Measurements from ENCODE around the gene GOLGA7B.
"Not testable (repeated sequence)": the region's sequence is repeated elsewhere in the genome, so short reads cannot be mapped to it uniquely, and the experiment has no call there.

The GOLGA7B gene

DNA sequence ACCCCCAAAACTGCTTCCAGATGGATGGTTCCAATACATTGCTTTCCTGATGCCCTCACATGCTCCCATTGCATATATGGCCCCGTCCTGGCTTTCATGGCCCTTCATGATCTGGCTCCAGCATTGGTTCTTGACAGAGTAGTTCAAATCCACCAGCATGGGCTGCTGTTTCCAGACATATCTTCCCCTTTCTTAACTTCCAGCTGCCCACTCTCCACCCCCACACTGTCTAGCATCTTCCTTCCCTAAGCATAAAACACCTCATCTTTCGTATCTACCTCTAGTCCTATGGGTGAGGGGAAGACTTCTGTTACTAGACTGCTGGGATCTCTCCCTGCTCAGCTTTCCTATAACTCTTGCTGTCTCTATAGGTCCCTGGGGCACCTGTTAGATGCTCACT lies 13.2 kb upstream of the GOLGA7B start:
- no peak for DNase-seq

- no peak for DNase-seq
These were observed 11.6 kb upstream of the GOLGA7B start for GRCh38 chr10:97838091-97838490.

DNA sequence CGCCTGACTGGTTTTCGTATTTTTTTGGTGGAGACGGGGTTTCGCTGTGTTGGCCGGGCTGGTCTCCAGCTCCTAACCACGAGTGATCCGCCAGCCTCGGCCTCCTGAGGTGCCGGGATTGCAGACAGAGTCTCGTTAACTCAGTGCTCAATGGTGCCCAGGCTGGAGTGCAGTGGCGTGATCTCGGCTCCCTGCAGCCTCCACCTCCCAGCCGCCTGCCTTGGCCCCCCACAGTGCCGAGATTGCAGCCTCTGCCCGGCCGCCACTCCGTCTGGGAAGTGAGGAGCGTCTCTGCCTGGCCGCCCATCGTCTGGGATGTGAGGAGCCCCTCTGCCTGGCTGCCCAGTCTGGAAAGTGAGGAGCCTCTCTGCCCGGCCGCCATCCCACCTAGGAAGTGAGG lies 8.5 kb upstream of the GOLGA7B start:
- not testable (repeated sequence) for DNase-seq

DNA sequence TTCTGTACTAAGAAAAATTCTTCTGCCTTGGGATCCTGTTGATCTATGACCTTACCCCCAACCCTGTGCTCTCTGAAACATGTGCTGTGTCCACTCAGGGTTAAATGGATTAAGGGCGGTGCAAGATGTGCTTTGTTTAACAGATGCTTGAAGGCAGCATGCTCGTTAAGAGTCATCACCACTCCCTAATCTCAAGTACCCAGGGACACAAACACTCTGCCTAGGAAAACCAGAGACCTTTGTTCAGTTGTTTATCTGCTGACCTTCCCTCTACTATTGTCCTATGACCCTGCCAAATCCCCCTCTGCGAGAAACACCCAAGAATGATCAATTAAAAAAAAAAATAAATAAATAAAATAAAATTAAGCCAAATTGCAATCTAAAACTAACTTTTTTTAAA lies 7.5 kb upstream of the GOLGA7B start:
- not testable (repeated sequence) for DNase-seq

- no peak for DNase-seq
These were observed 6.9 kb upstream of the GOLGA7B start for GRCh38 chr10:97842656-97843280.

DNA sequence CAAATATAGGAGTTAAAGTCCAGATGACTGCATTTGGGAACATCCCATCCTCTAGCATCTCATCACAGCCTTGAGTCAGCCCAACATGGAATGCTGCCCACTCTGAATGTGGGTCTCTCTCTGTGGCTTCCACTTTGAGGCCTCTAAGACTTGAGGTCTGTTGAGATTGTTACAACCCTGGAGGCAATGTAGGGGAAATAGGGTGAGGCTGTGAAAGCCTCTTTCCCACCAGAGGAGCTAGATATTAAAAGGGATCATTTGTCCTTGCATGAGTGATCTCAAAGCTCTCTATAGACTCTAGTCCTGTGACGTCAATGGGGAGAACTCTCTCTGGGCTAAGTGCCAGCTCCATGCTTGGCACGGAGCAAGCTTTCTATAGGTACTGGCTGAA lies 6.4 kb upstream of the GOLGA7B start:
- DNase-seq: no peak

DNA sequence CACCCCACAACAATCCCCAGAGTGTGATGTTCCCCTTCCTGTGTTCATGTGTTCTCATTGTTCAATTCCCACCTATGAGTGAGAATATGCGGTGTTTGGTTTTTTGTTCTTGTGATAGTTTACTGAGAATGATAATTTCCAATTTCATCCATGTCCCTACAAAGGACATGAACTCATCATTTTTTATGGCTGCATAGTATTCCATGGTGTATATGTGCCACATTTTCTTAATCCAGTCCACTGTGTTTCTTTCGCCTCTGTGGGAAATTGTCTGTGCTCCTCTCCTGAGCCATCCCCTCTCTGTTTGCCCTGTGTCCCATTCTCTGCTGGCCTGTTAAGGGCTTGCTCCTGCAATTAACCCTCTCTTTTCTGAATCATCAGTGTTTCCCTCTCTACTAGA lies 5.7 kb upstream of the GOLGA7B start:
- not testable (repeated sequence) for DNase-seq

GRCh38 chr10:97844678-97845077 lies 5.0 kb upstream of the GOLGA7B start:
- no peak for DNase-seq

- DNase-seq: no peak
These were observed 448 bp upstream of the GOLGA7B start for GRCh38 chr10:97849103-97849686.

- DNase-seq: no peak
These were observed 803 bp downstream of the GOLGA7B start for GRCh38 chr10:97850446-97850845.

DNA sequence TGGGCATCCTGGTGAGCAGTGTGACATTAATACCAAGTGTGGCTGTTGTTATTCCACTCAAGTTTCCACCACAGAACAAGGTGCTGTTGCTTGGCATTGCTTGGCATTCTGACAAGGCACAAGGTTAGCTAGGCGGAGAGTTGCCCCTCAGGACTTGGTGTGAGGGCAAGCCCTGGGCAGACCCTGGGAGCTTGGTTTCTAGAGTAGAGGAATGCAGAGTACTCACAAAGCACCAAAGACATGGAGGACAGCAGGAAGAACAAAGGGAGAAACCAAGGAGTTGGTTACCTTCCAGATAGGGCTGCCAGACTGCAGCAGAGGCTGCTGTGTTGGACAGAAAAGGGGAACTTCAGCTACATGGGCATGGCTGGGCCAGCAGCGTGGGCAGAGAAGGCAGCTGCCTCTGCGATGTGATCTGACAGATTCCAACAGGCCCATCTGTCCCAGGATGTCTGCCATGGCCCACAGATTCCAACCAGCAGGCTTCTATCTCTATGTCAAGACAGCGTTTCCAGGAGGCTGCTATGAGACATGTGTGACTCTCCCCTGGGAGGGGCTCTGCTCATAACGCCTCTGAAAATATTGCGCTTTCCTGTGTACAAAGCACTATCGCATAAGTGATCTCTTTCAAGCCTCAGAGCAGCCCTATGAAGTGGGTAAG lies 1.8 kb downstream of the GOLGA7B start:
- DNase-seq: no peak

DNA sequence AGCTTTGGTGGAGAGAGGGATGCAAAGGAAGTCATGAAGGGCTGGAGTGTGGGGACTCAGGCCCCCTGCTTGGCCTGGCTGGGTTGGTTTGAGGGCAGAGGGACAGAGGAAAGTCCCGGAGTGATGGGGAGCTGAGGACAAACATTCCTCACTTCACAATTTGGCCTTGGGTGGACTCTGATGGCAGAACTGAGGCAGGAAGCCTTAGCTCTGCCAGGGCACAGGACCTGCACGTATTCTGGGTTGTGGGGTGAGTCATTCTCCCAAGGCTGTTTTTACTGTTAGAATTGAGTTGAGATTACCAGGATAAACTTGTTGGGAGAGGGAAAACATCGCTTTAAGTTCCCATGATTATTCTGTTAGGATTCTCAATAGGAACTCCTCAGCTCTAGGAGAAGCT lies 2.6 kb downstream of the GOLGA7B start:
- DNase-seq: no peak

DNA sequence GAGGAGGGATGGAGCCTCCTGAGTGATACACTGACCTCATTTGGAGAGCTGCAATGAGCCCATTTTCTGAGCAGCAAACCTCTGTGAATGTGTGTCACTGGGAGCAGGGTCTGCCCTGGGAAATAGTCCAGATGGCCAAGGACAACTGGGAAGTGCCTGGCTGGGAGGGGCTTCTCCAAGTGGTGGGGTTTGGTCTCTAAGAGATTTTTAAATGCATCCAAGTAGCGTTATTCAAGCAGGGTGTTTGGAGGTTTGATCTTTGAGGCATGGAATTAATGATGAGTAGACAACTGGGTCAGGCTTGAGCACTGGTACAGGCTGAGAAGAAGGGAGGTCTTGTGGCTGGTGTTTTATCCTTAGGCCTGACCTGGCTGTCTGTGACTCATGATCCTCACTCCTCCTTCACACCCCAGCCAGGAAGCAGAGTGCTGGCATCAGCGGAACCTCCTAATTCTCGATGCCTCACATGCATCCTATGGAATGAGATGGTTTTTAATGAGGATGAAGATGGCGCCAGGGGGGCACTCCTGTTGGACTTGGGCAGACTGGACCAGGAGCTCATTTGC lies 3.3 kb downstream of the GOLGA7B start:
- no peak for DNase-seq

DNA sequence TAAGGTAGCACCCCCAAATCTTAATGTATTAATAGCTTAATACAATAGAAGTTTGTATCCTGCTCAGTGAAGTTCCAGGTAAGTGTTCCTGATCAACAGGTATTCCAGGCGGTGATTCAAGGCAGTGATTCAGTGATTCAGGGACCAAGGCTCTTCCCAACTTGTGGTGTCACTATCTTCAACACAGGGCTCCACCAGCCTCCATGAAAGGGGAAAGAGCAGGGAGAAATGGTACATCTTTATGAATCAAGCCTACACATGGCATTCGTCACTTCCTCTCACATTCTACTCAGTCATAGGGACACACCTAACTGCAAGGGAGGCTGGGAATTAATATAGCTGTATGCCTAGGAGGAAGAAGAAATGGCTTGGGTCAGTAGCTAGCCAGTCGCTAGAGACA lies 5.1 kb downstream of the GOLGA7B start:
- no peak for DNase-seq

GRCh38 chr10:97858001-97858439 lies 8.4 kb downstream of the GOLGA7B start:
- no peak for DNase-seq

DNA sequence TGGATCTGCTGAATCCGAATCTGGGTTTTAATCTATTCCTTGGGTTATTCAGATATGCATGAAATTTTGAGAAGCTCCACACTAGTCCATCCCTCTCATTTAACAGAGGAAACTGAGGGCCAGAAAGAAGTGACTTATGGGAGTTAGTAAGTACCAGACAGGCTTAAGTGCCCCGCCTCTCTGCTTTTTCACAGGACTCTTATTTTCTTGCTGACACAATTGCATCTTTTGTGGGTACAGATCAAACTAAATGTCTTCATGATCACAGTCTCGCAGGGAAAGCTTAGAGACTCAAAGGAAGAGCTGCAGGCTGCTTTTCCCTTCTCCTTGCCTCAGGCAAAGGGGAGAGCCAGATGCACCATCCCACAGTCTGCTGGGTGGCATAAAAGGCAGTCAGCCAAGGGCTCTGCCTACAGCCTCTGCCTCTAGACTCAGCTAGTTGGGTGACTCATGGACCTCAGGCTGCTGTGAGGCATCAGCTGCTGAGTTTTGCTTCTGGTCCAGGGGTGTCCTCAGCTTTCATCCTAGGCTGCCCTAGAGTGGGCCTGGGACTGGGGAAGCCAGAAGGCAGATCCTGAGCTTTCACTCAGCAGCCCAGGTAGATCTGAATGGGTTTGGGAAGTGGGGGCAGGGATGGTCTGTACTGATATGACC lies 11.6 kb downstream of the GOLGA7B start:
- DNase-seq: no peak

- DNase-seq: no peak
These were observed 12.3 kb downstream of the GOLGA7B start for GRCh38 chr10:97861924-97862323.

GRCh38 chr10:97863808-97864207 lies 14.2 kb downstream of the GOLGA7B start:
- DNase-seq: no peak

DNA sequence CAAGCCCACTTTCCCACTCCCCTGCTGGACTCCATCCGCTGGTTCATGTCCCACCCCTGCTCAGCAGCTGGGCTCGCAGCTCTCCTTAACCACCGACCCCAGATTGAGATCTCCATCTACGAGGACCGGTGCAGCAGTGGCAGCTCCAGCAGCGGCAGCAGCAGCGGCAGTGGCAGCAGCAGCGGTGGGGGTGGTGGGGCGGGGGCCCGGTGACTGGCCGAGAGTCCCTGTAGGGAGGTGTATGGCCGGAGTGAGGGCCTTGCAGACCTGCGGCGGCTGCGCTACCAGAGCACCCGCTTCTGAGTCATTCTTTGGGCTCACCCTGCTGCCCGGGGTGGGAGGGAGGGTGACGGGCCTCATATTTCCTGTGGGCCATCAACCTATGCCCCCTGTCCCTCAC lies 15.8 kb downstream of the GOLGA7B start:
- DNase-seq: no peak

- no peak for DNase-seq
These were observed 17.0 kb downstream of the GOLGA7B start for GRCh38 chr10:97866524-97867219.

- DNase-seq: no peak
These were observed 17.7 kb downstream of the GOLGA7B start for GRCh38 chr10:97867220-97867800.

DNA sequence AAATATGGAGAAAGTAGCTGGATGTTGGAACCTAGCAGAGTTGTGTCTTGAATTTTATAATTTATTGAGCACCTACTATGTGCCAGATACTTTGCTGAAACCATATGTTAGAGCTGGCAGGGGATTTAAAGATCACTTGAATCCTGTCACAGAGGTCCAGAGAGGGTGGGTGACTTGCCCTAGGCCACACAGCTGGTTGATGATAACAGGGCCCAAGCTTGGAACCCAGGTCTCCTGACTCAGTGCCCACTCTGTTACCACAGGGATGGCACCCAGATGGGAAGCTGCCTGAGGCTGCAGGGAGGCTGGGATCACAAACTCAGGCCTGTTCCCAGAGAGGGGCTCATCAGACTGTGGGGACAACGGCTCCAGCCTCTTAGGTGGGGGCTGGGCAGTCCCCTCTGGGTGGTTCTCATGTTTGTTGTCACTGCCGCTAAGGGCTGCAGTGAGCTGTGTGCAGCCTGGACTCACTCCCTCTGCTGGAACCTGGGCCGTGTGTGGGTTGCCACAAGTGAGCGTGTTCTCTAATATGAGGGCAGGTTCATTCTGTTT lies 18.6 kb downstream of the GOLGA7B start:
- no peak for DNase-seq
